COR-L47 (cell line): ENCODE data around the gene EVX2.

ENCODE experiments used
- DNase-seq: peaks from one replicate; lab custom pipeline; 2025; lab: John Stamatoyannopoulos, UW

Gene EVX2

DNA sequence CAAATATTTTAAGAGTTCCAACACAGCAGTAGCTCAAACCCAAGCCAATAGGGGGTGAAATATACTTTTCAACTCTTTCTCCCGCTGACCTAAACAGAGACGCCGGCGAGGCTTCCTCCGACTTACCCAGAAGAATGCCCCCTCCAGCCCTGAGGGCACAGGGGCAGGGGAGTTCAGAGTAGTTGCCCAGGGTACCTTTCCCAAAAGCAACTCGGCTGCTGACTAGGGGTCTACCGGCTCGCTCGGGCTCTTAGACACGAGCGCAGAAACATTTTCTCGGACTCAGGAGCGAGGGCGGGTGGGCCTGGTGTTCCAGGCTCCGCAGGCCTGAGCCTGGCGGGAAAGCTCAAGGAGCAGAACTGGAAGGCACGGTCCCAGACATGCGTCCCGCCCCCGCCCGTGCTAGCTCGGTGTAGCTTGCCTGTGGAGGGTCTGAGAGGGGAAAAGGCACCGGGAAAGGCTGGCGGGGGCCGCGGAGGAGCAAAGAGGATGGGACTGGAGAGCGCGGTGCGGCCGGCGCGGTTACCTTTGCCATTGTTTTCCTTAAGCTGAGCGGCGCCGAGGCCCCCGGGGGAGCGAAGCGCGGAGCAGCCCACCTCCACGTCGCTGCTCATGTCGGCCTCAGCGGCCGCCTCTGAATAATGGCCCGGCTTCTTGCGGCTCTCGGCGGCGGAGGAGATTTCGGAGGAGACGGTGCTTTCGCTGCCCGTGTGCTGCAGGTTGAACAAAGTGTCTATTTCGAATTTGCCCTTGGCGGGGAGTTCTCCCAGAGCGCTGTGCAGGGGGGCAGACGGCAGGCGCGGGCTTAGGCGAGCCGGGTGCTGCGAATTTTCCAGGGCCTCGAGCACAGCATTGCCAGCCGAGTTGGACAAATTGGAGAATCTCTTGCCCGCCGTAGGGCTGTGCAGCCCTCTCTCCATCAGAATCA lies 674 bp downstream of the EVX2 start:
- DNase-seq, result no peak

DNA sequence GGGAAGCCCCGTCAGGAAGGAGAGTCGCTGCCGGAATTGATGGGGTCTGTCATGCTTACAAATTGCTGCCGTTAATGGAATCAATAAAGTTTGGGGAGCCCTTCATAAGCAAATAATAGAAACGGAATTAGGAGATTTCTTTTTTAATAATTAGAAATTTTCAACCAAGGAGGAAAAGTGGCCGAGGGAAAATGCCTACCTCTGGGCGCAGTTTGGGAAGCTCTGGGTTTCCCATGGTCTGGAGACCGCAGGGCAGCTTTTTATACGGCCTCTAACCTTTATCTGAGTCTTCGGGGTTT lies 1.3 kb downstream of the EVX2 start:
- DNase-seq, result no peak

GRCh38 chr2:176081837-176082524 lies 1.8 kb downstream of the EVX2 start:
- no peak for DNase-seq

- DNase-seq, result no peak
Observed at GRCh38 chr2:176081376-176081836, 2.4 kb downstream of the EVX2 start.

DNA sequence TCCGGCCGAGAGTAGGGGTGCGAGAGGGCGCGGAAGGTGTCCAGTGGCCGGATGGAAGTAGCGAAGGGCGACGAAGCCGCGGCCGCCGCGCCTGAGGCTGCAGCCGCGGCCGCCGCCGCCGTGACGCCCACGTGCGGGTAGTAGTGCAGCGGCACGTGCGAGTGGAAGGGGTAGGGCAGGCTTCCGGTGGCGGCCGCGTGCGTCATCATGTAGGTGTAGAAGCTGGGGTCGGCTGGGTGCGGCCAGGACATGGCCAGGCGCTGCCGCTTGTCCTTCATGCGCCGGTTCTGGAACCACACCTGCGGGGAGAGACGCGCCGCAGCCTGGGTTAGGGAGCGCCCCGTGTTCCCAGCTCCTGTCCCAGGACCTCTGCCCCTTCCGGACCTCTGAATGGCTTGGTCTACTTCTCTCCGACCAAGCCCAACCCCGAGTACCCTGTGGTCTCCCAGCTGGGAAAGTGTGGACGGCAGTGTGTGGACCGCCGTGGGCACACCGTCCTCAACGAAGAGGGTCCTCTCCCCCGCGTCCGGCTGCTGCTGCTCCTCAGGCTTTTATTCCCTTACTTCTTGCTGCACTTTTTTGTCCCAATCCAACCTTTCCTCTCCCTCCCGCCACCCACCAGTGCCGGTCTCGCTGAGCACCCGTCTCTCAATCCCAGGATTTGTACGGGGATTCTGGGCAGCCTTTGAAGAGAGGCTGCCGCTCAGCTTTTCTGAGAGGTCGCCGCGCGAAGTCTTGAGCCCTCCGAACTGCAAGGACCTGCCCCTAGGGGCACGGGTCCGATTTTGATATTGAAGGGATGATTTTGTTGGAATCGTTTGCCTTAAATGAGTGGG lies 3.0 kb downstream of the EVX2 start:
- DNase-seq, result no peak

DNA sequence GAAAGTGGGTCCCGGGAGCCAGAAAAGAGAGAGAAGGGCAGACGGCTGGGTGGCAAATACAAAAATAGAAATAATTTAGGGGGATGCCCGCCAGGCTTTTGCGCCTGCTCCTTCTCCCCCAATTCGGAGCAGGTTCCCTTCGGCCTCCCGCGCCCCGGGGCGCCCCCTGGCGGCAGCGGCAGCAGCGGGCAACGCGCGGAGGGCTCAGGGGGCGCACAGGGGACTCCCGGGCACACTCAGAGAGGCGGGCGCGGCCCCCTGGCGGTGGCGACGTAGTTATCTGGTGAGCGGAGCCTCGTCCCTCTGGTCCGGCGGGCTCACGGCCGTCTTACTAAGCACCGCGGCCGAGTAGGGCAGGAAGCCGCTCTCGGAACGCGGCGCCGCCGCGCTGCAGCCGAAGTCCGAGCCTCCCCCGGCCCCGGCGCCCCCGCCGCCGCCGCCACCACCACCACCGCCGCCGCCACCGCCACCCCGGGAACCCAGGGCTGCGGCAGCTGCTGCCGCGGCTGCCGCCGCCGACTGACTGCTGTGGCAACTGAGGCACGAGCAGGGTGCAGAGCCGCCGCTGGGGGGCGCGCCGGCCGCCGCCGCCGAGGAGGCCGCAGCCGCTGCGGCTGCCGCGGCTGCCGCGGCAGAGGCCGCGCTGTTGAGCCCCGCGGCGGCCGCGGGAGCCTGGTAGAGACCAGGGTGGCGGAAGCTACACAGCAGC lies 3.8 kb downstream of the EVX2 start:
- peak; percentile 74 for DNase-seq

- DNase-seq, result no peak
Observed at GRCh38 chr2:176079285-176079830, 4.4 kb downstream of the EVX2 start.

- DNase-seq, result no peak
Observed at GRCh38 chr2:176078541-176079284, 5.0 kb downstream of the EVX2 start.

DNA sequence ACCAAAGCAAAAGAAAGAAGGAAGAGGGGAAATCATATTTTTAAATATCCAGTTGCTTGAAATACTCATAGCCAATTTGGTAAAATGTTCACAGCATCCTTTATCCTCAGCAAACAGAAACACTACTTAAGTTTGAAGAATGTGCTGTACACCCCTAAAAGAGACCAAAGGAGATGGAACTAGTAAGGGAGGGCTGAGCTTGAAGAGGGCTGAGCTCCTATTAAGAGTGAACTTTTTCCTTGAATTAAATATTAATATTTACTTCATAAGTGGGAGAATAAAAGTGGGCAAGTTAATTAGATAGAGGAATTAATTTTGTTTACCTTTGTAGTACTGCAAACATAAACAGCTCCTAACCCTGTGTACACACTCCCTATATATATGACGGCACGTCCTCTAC lies 7.0 kb downstream of the EVX2 start:
- no peak for DNase-seq

DNA sequence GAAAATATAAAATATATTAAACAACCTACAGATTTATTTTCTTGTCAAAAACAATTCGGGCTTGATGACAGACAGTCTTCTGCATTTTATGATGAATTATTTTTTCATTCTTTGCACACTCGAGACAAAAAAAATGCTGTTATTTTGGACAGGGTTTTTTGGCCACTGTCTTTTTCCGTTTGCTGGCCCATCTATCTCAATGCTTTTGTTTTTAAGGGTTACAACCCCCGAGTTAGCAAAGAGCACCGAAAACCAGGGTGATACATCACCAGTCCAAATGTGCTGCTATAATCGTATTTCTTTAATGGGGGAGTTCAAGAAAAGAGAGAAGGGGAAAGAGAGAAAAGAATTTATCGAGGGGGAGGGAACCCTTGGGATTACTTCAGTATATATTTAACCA lies 7.7 kb downstream of the EVX2 start:
- DNase-seq, result no peak

DNA sequence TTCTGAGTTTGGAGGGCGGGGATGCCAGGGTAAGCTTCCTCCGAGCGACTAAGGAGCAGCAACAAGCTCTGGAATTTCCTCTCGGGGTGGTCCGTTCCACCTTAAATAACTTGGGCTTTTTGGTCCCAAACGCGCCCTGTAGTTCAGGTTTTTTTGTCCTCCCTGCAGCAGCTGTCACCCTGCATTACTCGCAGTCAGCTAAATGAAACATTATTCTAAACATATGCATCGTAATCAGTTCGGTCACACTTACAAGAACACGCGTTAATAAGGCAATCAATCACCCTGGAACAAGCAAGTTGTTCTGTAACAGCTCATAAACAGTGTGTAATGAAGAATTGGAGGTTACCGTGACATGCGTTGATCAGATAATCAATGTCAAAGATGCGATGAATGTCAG lies 8.3 kb downstream of the EVX2 start:
- no peak for DNase-seq

DNA sequence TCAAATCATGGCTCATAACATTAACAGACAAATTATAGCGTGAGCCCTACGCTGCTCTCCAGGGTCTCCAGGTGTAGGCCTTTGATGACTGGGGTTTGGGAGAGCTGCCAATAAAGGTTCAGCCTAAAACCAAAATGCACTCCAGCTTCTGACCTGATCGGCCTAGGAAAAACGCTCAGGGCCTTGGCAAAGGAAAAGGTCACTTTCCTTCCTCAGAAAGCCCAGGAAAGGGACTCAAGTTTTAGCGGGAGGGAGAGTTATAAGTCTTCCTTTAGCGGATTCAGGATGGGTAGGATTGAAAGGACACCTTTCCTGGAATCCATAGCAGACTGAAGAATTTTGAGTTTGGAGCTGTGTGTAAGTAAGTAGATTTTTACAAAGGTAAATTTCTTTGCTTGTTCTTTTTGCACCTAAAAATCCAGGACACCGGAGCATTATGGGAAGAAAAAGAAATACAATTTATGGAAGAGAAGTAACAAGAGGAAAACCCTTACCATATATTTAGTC lies 8.8 kb downstream of the EVX2 start:
- DNase-seq, result no peak

- no peak for DNase-seq
Observed at GRCh38 chr2:176072951-176073904, 10.5 kb downstream of the EVX2 start.

- DNase-seq, result no peak
Observed at GRCh38 chr2:176072292-176072669, 11.5 kb downstream of the EVX2 start.

GRCh38 chr2:176071330-176072291 lies 12.2 kb downstream of the EVX2 start:
- DNase-seq, result no peak

DNA sequence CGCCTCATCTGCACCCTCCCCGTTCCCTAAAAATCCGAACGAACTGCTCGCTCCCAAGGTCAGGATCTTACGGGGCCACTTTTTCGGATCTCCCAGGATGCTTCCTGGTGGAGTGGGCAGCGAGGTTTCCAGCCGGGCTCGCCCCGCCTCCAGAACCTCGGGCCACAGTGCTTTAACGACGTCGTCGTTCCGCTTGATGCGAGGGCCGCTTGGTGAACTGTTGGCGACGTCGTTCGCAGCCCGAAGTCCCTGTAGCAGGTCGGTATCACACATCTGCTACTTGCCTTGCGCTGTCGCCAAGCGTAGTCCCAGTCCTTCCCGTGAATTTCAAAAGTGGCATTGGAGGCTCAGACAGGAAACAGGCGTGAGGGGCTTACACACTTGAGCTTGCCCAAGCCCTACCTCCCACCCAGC lies 15.3 kb downstream of the EVX2 start:
- no peak for DNase-seq

GRCh38 chr2:176067589-176068418 lies 16.0 kb downstream of the EVX2 start:
- no peak for DNase-seq
